Articular chondrocyte of knee joint (primary cell): ENCODE data around the gene C2orf74. TPM values are rescaled to one million over a fixed set of nuclear protein-coding genes. Genes with fewer than 3 reads are reported as not detected.

ENCODE experiments used
- total RNA-seq: library from RNA; depleted of rRNA; stranded (reverse); fragments of >200 nt; gene quantifications from 2 replicates; pipeline ENCODE4 v1.2.3, GENCODE V29; 2012

Gene C2orf74
- total RNA-seq = 10.9 and 11.0 TPM in 2 replicates

GRCh38 chr2:61161888-61162287 lies at the start of gene C2orf74:
Gene C2orf74, plus strand, starts transcription at chr2:61162188. Its CDS starts 327 bp downstream, at chr2:61162515.

Other genes starting within 250 kb of the C2orf74 start
- gene PEX13, start 144.5 kb upstream of the C2orf74 start, total RNA-seq = 36.2 and 39.1 TPM in 2 replicates
- 10.2 and 10.5 TPM in 2 replicates for gene PUS10, start 143.9 kb upstream of the C2orf74 start, total RNA-seq
- 17.9 and 20.0 TPM in 2 replicates for gene SANBR, start 96.3 kb upstream of the C2orf74 start, total RNA-seq